ENCODE data around the gene ARMC12.

DNA sequence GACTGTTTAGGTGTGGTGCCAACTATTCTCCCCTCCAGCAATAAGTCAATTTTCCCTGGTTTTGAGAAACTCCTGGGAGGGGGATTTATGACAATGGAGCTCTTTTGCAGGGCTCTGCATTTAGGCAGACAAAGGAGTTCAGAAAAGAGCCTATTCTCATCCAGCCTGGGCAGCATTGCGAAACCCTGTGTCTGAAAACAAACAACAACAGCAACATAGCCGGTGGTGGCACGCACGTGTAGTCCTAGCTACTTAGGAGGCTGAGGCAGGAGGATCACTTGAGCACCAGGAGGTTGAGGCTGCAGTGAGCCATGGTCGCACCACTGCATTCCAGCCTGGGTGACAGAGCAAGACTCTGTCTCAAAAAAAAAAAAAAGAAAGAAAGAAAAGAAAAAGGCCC, 53.9 kb downstream of the ARMC12 start:
- TF ChIP-seq POLR2A (IDR thresholded peaks at IDR 0.05; ENCODE audit: low read depth, low read length) (no peak), POLR2AphosphoS5 (IDR thresholded peaks at IDR 0.05; ENCODE audit: low read depth, low read length) (no peak), TAF1 (IDR thresholded peaks at IDR 0.05; ENCODE audit: borderline replicate concordance, low read depth, low read length) (no peak)

Measured in GM12892 (cell line).